CD4-positive, alpha-beta T cell treated with Interleukin-17A for 4 hours (primary cell): ENCODE results near the gene EHF.

ENCODE experiments used
- DNase-seq: peaks from one replicate; pipeline ENCODE4 v3.0.0-alpha.2; 2020; ENCODE audit warnings: mixed read lengths

EHF gene

GRCh38 chr11:34603129-34604001, 17.5 kb upstream of the EHF start:
- no peak for DNase-seq

DNA sequence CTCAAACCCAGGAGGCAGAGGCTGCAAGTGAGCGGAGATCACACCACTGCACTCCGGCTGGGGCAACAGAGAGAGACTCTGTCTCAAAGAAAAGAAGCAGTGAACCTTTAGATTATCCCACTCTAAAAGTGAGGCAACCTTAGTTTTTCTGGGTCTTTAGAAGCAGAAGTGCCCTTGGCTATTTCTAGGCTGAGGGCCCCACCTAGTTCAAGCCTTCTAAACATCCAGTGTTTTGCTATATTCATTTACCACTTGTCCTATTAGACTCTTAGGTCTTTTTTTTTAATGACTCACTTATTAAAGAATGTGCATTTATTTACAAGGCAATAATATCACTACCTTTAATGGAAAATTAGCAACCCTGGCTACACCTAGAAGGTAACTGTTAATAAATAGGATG, 16.7 kb upstream of the EHF start:
- DNase-seq: no peak

DNA sequence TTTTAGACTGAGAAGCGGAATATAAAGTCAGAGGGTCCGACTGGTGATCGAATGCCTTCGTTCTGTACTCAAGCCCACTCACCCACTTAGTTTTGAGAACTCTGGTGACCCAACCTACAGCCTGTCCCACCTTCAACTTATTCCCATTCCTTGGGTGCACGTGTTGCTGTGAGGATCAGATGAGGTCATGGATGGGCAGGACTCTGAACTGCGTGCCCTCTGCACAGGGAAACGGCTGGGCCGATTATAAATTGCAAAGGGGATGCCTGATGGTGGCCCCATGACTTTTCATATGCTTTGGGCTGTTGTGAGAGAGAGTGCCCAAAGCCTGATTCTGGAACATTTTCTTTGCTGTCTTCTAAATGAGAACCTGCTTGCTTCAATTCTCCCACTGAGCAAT, 16.0 kb upstream of the EHF start:
- no peak for DNase-seq

GRCh38 chr11:34605481-34606325, 15.2 kb upstream of the EHF start:
- no peak for DNase-seq

DNA sequence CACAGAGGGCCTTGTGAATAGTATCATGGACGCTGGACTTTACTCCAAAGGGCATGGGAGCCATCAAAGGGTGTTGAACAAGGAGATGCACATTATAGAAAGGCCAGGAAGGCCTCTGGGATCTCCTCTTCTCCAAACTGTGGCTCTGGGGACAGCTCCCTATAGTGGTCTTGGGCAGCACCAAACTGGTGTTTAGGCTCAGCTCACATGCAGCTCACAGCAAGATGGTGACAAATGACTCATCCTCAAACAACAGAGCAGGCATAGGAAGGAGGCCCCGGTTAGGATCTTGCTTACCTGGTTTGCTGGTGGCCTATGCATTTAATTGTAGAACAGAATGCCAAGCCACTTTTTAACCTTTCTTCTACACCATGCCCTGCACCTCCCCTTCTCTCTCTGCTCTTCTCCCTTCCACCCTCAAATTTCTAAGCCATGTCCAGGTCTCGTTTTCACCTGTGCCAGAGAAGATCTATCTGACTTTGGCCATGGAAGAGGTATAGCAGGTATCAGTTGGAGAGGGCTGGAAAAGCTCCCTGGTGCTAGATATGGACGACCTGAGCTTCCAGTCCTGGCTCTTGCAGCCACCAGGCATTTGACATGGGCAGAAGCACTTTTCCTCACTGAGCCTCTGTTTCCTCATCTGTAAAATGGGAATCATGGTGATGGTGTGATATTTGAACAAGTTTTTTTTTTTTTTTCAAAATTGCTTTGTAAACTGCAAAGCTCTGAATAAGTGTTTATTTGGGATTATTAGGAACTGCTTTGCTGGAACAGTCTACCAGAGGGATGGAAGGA, 14.4 kb upstream of the EHF start:
- DNase-seq: no peak

GRCh38 chr11:34609187-34609751, 11.6 kb upstream of the EHF start:
- no peak for DNase-seq

DNA sequence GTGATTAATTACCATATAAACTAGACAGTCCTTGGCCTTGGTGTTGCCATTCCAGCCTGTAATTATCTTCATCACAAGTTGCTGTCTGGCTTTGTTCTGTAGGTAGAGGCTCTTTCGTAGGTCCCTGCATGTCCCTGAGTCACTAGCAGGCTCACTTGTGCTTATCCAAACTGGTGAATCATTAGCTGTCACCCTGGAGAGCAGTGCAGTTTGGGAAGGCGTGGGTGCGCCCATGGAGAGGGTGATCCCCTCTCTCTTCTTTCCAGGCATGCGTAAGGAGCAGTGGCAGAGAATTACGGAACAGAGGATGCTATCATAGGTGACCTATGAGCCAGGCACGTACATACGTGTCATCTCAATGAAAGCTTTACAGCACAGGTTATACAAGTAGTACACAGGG, 11.0 kb upstream of the EHF start:
- no peak for DNase-seq

GRCh38 chr11:34610324-34611041, 10.4 kb upstream of the EHF start:
- DNase-seq: no peak

DNA sequence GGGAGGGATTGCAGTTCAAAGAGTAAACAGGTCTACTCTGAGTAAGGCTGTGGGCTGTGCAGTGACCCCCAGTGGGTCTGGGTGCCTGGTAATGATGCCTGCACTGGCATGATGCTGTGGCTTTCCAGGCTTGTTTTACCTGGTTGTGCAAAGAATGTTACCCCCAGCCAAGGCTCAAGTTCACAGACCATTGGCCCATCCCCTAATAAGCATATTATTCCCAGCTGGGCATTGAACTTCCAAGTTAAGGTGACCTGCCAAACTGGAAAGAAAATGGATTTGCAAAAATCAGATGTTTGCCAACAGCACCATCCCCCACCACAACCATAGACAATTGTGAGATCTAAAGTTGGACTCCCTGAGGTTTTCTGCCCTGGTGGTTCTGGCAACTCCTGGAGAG, 7.9 kb upstream of the EHF start:
- DNase-seq: no peak

- DNase-seq: no peak
These were observed 7.3 kb upstream of the EHF start for GRCh38 chr11:34613552-34614056.

- DNase-seq: no peak
These were observed 6.4 kb upstream of the EHF start for GRCh38 chr11:34614344-34615104.

GRCh38 chr11:34616086-34616485, 4.8 kb upstream of the EHF start:
- no peak for DNase-seq

DNA sequence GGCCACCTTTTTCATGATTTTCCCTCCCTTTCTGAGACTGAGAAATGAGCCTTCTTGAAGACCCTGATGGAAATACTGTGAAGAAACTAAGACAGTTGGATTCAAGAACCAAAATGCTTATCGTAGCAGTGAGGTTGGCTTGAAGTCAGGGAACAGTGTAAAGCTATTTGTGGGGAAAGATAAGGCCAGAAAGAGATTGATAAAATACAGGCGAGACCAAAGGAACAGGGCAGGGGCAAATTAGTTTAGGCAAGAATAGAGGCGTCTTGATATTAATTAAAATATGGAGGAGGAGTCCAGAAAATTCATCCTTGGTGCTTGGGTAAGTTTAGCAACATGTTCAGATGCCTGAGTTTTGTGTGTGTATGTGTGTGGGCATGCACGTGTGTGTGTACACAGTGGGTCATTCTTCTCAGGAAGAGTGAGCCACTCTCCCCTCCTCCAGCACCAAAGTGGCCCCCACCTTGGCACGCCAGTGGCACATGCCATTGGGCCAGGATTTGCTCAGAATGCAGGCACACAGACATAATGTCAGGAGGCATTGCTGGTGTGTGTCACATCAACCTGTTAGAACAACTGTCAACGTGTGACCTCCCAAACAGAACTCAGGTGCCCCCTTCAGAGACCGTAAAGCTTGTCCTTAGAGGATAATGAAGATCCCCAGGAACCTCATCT, 3.9 kb upstream of the EHF start:
- DNase-seq: no peak

DNA sequence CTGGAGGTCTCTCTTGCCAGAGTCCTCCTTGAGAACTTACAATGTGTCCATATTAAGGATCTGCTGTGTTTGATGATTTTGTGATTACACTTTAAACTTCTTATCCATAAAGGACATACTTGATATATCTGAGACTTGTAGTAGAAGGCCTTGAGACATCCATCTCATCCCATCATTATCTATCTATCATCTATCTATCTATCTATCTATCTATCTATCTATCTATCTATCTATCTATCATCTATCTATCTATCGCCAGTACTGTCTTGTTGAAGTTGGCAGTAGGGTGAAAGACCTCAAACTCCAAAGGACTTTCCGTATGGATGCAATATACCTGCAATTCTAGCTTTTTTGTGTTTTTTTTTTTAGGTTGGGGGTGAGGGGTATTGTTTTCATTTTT, 2.5 kb upstream of the EHF start:
- DNase-seq: no peak

DNA sequence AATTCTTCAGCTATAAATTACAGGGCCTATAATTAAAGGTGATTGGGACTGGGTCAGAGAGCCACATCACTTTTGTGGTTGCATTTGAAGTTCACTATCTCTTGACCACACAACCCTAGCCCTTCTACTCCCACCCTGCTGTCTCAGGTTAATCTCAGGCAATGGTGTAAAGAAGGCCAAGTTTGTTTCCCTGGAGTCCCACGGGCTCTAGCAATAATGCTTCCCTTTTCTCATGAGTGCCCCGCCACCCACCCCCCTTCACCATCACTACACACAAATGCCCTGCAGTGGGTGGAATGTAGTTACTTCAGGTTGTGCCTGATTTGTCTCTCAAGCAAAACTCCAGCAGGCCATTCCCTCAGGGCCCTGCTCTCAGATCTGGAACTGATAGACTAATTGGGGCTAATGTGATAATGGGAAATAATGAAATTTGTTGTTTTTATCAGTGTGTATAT, 1.8 kb upstream of the EHF start:
- DNase-seq: no peak

DNA sequence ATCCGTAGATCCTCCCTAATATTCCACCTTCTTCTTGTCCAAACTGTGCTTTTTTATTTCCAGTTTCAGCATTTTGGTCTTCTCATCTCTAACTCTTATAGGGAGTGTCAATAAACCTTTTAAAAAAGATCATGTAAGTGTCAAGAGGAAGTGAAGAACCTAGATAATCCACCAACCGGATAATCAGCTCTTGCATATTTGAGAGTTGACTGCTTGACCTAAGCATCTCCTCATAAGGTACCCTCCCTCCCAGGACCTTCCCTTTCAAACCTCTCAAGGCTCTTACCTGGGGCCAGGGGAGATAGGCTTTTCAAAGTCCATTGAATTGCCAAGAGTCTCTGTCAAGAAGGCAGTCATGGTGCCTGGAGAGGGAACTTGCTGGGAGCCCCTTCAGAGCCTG, 691 bp upstream of the EHF start:
- DNase-seq: no peak

DNA sequence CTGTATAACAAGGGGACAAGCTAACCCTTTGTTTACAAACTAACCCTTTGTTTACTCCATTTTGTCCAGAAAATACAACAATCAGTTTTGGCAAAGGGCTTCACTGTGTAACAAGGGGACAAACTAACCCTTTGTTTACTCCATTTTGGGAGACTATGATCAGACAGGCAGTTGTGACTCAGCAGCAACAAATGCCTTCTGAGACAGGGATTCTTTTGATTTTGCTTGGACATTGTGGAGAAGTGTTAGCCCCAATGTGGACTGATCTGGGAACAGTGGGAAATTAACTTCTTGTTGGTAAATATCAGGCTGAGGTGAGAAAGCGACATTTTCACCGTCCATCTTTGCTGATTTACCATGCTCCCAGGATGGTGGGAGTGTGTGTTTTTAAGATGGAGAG, 983 bp downstream of the EHF start:
- DNase-seq: no peak

- no peak for DNase-seq
These were observed 2.6 kb downstream of the EHF start for GRCh38 chr11:34623463-34623862.

- no peak for DNase-seq
These were observed 3.2 kb downstream of the EHF start for GRCh38 chr11:34624069-34624468.

- no peak for DNase-seq
These were observed 4.7 kb downstream of the EHF start for GRCh38 chr11:34625576-34625975.

- DNase-seq: no peak
These were observed 5.5 kb downstream of the EHF start for GRCh38 chr11:34626393-34626792.
